ENCODE data around the gene CACNA2D4.

Gene CACNA2D4

GRCh38 chr12:1815814-1816729 is 102.4 kb downstream of the CACNA2D4 start:
- no peak for DNase-seq (ENCODE audit: low read depth, low spot score)

- DNase-seq (ENCODE audit: low read depth, low spot score), result no peak
Observed at GRCh38 chr12:1815108-1815507, 103.3 kb downstream of the CACNA2D4 start.

- no peak for DNase-seq (ENCODE audit: low read depth, low spot score)
Observed at GRCh38 chr12:1814266-1814665, 104.2 kb downstream of the CACNA2D4 start.

GRCh38 chr12:1812650-1813302 is 105.7 kb downstream of the CACNA2D4 start:
- no peak for DNase-seq (ENCODE audit: low read depth, low spot score)

GRCh38 chr12:1811948-1812291 is 106.5 kb downstream of the CACNA2D4 start:
- no peak for DNase-seq (ENCODE audit: low read depth, low spot score)

- no peak for DNase-seq (ENCODE audit: low read depth, low spot score)
Observed at GRCh38 chr12:1811281-1811947, 107.0 kb downstream of the CACNA2D4 start.

- no peak for DNase-seq (ENCODE audit: low read depth, low spot score)
Observed at GRCh38 chr12:1810931-1811280, 107.5 kb downstream of the CACNA2D4 start.

- DNase-seq (ENCODE audit: low read depth, low spot score), result no peak
Observed at GRCh38 chr12:1810201-1810930, 108.1 kb downstream of the CACNA2D4 start.

GRCh38 chr12:1809591-1810190 is 108.8 kb downstream of the CACNA2D4 start:
- DNase-seq (ENCODE audit: low read depth, low spot score), result no peak

- DNase-seq (ENCODE audit: low read depth, low spot score), result no peak
Observed at GRCh38 chr12:1808798-1809480, 109.5 kb downstream of the CACNA2D4 start.

GRCh38 chr12:1808036-1808797 is 110.2 kb downstream of the CACNA2D4 start:
- no peak for DNase-seq (ENCODE audit: low read depth, low spot score)

GRCh38 chr12:1807087-1807860 is 111.2 kb downstream of the CACNA2D4 start:
- no peak for DNase-seq (ENCODE audit: low read depth, low spot score)

GRCh38 chr12:1806301-1807086 is 112.0 kb downstream of the CACNA2D4 start:
- no peak for DNase-seq (ENCODE audit: low read depth, low spot score)

GRCh38 chr12:1805441-1806081 is 112.9 kb downstream of the CACNA2D4 start:
- DNase-seq (ENCODE audit: low read depth, low spot score), result no peak

- DNase-seq (ENCODE audit: low read depth, low spot score), result peak; percentile 72
Observed at GRCh38 chr12:1804545-1805332, 113.7 kb downstream of the CACNA2D4 start.

- no peak for DNase-seq (ENCODE audit: low read depth, low spot score)
Observed at GRCh38 chr12:1803736-1804135, 114.7 kb downstream of the CACNA2D4 start.

- DNase-seq (ENCODE audit: low read depth, low spot score), result no peak
Observed at GRCh38 chr12:1801303-1801975, 117.0 kb downstream of the CACNA2D4 start.
